ENCODE results near the gene UTS2B. TPM values are rescaled to one million over a fixed set of nuclear protein-coding genes. Genes with fewer than 3 reads are reported as not detected.

UTS2B gene
- total and polyA plus RNA-seq, 10 of the 15 experiments (the other 5 are each of a cell fraction or from before 2014, with no cell fraction given) = 0.15 to 0.72 (median 0.44) TPM

GRCh38 chr3:191262650-191263049 lies 67.7 kb downstream of the UTS2B start (continued):
- TF ChIP-seq ZBTB33 (IDR thresholded peaks at IDR 0.05) (no peak), RAD51 (IDR thresholded peaks at IDR 0.05) (0 out of 2 replicates have a peak, but pooled peaks have one; percentile 7), MTA2 (IDR thresholded peaks at IDR 0.05; ENCODE audit: low read depth) (peak; percentile 79), SUZ12 (IDR thresholded peaks at IDR 0.05; ENCODE audit: unreplicated experiment) (no peak), MXI1 (IDR thresholded peaks at IDR 0.05; ENCODE audit: low read depth, low read length) (no peak), ZBED1 (IDR thresholded peaks at IDR 0.05; ENCODE audit: borderline replicate concordance) (no peak), NR2C1 (IDR thresholded peaks at IDR 0.05) (no peak), MAX (IDR thresholded peaks at IDR 0.05; ENCODE audit: low read depth, low read length) (no peak), ATF7 (IDR thresholded peaks at IDR 0.05; ENCODE audit: low read depth) (0 out of 2 replicates have a peak, but pooled peaks have one; percentile 15)

GRCh38 chr3:191261304-191261638 lies 69.1 kb downstream of the UTS2B start:
- H3K27ac ChIP-seq (ENCODE audit: control insufficient read depth, insufficient read depth) = no peak overlapping the region
- no peak for DNase-seq (ENCODE audit: low read depth, low spot score)
- H3K4me1 ChIP-seq (ENCODE audit: control insufficient read depth, insufficient read depth, low read length) = peaks cover 8% of the 10 kb centered on the region; the same call in 1 of the 2 replicates
- RAD21 ChIA-PET (ENCODE audit: unreplicated experiment) = interaction anchor here (1.0 to 5.2 kb wide), 6 partner anchors 9 to 98 kb away, joined by 3 to 40 read pairs (median 10); partner anchors contain the start of genes CCDC50 and UTS2B
- no peaks in the 10 kb centered on the region for H4K20me1 ChIP-seq (ENCODE audit: control insufficient read depth, insufficient read depth)
- intact Hi-C loops (cut with micrococcal nuclease; ENCODE audit: unreplicated experiment) (no loop called here), in situ Hi-C loops (cut with MboI) (no loop called here)
- BruUV-seq (replicated peaks) = no TSS peak
- no peak overlapping the region for H2AFZ ChIP-seq (ENCODE audit: control insufficient read depth, low read depth, low read length)
- no peaks in the 10 kb centered on the region for H3K79me2 ChIP-seq (ENCODE audit: control insufficient read depth, insufficient read depth, low read length)
- no peak overlapping the region for H3K9ac ChIP-seq (ENCODE audit: control insufficient read depth, insufficient read depth, low read length)
- H3K4me2 ChIP-seq (ENCODE audit: control insufficient read depth, insufficient read depth) = no peak overlapping the region
- no peaks in the 10 kb centered on the region for H3K27me3 ChIP-seq (replicated peaks in 1 of 2; ENCODE audit: control insufficient read depth in 2 of 2, insufficient read depth in 2 of 2, low read length in 1 of 2)
- no peaks in the 10 kb centered on the region for H3K36me3 ChIP-seq (ENCODE audit: control insufficient read depth in 2 of 2, insufficient read depth in 2 of 2, low read length in 1 of 2)
- CTCF ChIA-PET = interaction anchor here (0.8 kb wide), 2 partner anchors 40 to 68 kb away, joined by 3 read pairs; partner anchors contain the start of gene CCDC50
- H3K9me3 ChIP-seq (replicated peaks; ENCODE audit: control insufficient read depth, insufficient read depth, low read length) = no peaks in the 10 kb centered on the region
- SMC1A ChIA-PET (ENCODE audit: uncharacterized antibody, unreplicated experiment) = interaction anchor here (0.8 to 21.5 kb wide), 9 partner anchors 8 to 94 kb away, joined by 3 to 375 read pairs (median 21); partner anchors contain the start of gene UTS2B
- ATAC-seq = no peak
- POLR2A ChIA-PET = interaction anchor here (0.6 to 1.6 kb wide), 2 partner anchors 30 to 880 kb away, joined by 5 read pairs; no protein-coding TSS in a partner anchor
- H3K4me3 ChIP-seq = no peak overlapping the region
- FAIRE-seq = no peak
- TF ChIP-seq USF1 (IDR thresholded peaks at IDR 0.05; ENCODE audit: borderline replicate concordance, extremely low read length, insufficient read depth, low read depth, low read length) (no peak), NR2C2 (IDR thresholded peaks at IDR 0.05; ENCODE audit: borderline replicate concordance, control insufficient read depth, insufficient read length, low read depth) (no peak), MTA2 (IDR thresholded peaks at IDR 0.05; ENCODE audit: low read depth) (no peak), IRF4 (IDR thresholded peaks at IDR 0.05; ENCODE audit: low read depth, low read length) (no peak), SRF (IDR thresholded peaks at IDR 0.05; ENCODE audit: low read depth in 2 of 2, low read length in 2 of 2) (no peak), REST (IDR thresholded peaks at IDR 0.05; ENCODE audit: low read depth, low read length) (no peak)
